Mesothelial cell of epicardium (in vitro differentiated cells): ENCODE results near the gene FIG4. TPM values are rescaled to one million over a fixed set of nuclear protein-coding genes. Genes with fewer than 3 reads are reported as not detected.

ENCODE experiments used
- DNase-seq, 2 experiments: peaks; one replicate each; pipeline ENCODE4 v3.0.0; 2021; ENCODE audit warnings: low spot score in 2 of 2; ENCODE audit not compliant: unreplicated experiment in 2 of 2
- H3K27ac Mint-ChIP-seq: 2 replicates; pipeline ENCODE4 v1.8.0; 2021; ENCODE audit warnings: mixed read lengths
- H3K27me3 Mint-ChIP-seq: 2 replicates; pipeline ENCODE4 v1.8.0; 2021; ENCODE audit warnings: low read depth, mixed read lengths
- H3K36me3 Mint-ChIP-seq: 2 replicates; pipeline ENCODE4 v1.8.0; 2021; ENCODE audit warnings: mixed read lengths
- H3K4me1 Mint-ChIP-seq: 2 replicates; pipeline ENCODE4 v1.8.0; 2021; ENCODE audit warnings: mixed read lengths
- H3K4me3 Mint-ChIP-seq: 2 replicates; pipeline ENCODE4 v1.8.0; 2021; ENCODE audit warnings: mild to moderate bottlenecking, moderate library complexity, mixed read lengths
- H3K9me3 Mint-ChIP-seq: 2 replicates; pipeline ENCODE4 v1.8.0; 2021; ENCODE audit warnings: mixed read lengths
- total RNA-seq: library from RNA; stranded (reverse); gene quantifications from 3 replicates; pipeline ENCODE4 v1.2.1, GENCODE V29; 2021
- TF ChIP-seq, protein P1 (sequence below): fragments of 200-600 bp; sonication (generic); IDR thresholded peaks from one replicate; pipeline ENCODE4 v1.5.0; 2021; ENCODE audit warnings: antibody characterized with exemption; ENCODE audit not compliant: unreplicated experiment

The FIG4 gene
- total RNA-seq, 1 donor from 2014 or later: 28.3 TPM

- no peak for DNase-seq
- TF ChIP-seq, protein P1, sequence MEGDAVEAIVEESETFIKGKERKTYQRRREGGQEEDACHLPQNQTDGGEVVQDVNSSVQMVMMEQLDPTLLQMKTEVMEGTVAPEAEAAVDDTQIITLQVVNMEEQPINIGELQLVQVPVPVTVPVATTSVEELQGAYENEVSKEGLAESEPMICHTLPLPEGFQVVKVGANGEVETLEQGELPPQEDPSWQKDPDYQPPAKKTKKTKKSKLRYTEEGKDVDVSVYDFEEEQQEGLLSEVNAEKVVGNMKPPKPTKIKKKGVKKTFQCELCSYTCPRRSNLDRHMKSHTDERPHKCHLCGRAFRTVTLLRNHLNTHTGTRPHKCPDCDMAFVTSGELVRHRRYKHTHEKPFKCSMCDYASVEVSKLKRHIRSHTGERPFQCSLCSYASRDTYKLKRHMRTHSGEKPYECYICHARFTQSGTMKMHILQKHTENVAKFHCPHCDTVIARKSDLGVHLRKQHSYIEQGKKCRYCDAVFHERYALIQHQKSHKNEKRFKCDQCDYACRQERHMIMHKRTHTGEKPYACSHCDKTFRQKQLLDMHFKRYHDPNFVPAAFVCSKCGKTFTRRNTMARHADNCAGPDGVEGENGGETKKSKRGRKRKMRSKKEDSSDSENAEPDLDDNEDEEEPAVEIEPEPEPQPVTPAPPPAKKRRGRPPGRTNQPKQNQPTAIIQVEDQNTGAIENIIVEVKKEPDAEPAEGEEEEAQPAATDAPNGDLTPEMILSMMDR: no peak
- Mint-ChIP-seq H3K4me3 (no peak overlapping the region), H3K9me3 (peaks cover 3% of the 10 kb centered on the region), H3K27ac (no peak overlapping the region), H3K27me3 (no peaks in the 10 kb centered on the region), H3K36me3 (no peaks in the 10 kb centered on the region), H3K4me1 (peaks cover 73% of the 10 kb centered on the region)
Measured at GRCh38 chr6:109874086-109874485, 183.0 kb downstream of the FIG4 start.

DNA sequence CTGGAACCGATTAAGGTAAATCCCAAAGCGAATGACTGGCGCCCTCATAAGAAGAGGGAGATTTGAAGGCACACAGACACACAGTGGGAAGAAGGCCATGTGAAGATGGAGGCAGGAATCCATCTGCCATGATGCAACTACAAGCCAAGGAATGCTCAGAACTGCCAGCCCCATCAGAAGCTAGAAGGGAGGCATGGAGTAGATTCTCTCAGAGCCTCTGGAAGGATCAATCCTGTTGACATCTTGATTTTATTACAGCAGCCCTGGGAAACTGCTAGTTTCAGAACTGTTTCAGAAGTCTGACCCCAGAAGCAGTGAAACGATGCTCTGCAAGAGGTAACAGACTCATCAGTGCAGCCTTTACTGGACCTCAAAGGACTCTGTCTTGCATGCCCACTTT is 183.5 kb downstream of the FIG4 start:
- Mint-ChIP-seq H3K27me3 (no peaks in the 10 kb centered on the region), H3K4me1 (peaks cover 73% of the 10 kb centered on the region), H3K4me3 (no peak overlapping the region), H3K36me3 (no peaks in the 10 kb centered on the region), H3K27ac (no peak overlapping the region), H3K9me3 (peaks cover 3% of the 10 kb centered on the region)
- TF ChIP-seq, protein P1: no peak
- no peak for DNase-seq

Other genes with a start within 250 kb of the FIG4 start
- gene MICAL1, start 235.5 kb upstream of the FIG4 start, total RNA-seq: 26.3 to 30.3 TPM (median 29.6 TPM) in 3 replicates
- 8.0 to 9.4 TPM (median 9.1 TPM) in 3 replicates for gene ZBTB24, start 208.1 kb upstream of the FIG4 start, total RNA-seq
- 6.7 to 7.8 TPM (median 7.3 TPM) in 3 replicates for gene AK9, start 94 bp upstream of the FIG4 start, total RNA-seq